GM23338 (cell line): ENCODE results near the gene MLLT6. TPM values are rescaled to one million over a fixed set of nuclear protein-coding genes. Genes with fewer than 3 reads are reported as not detected.

Source experiments
- ATAC-seq: fragments of 200-7000 bp; cut with Tn5 transposase; 3 replicates; pipeline ENCODE4 v1.9.1; 2020
- DNase-seq: peaks from one replicate; pipeline ENCODE4 v3.0.0-alpha.2; 2015; ENCODE audit warnings: low spot score
- H2AFZ ChIP-seq: fragments of 200-600 bp; sonication (generic); 2 replicates; pipeline ENCODE4 v1.8.0; 2016; ENCODE audit warnings: antibody characterized with exemption, mild to moderate bottlenecking, moderate library complexity
- H3F3A ChIP-seq: fragments of 200-600 bp; sonication (generic); replicated peaks from 2 replicates; pipeline ENCODE4 v1.8.0; 2017; ENCODE audit warnings: antibody characterized with exemption, mixed run types, low read depth
- H3K27ac ChIP-seq: fragments of 200-600 bp; sonication (generic); 2 replicates; pipeline ENCODE4 v1.6.1; 2016; ENCODE audit warnings: low read depth
- H3K27me3 ChIP-seq: fragments of 200-600 bp; sonication (generic); 2 replicates; pipeline ENCODE4 v1.8.0; 2016; ENCODE audit warnings: mild to moderate bottlenecking, mixed run types, moderate library complexity; ENCODE audit not compliant: insufficient read depth
- H3K36me3 ChIP-seq: fragments of 200-600 bp; sonication (generic); 2 replicates; pipeline ENCODE4 v1.8.0; 2016; ENCODE audit warnings: mild to moderate bottlenecking; ENCODE audit not compliant: insufficient read depth
- H3K4me1 ChIP-seq: fragments of 200-600 bp; sonication (generic); 2 replicates; pipeline ENCODE4 v1.8.0; 2016; ENCODE audit warnings: mild to moderate bottlenecking, moderate library complexity; ENCODE audit not compliant: insufficient read depth
- H3K4me2 ChIP-seq: fragments of 200-600 bp; sonication (generic); 2 replicates; pipeline ENCODE4 v1.7.1; 2017; ENCODE audit warnings: mixed run types
- H3K4me3 ChIP-seq: fragments of 200-600 bp; sonication (generic); 2 replicates; pipeline ENCODE4 v1.6.1; 2016; ENCODE audit warnings: mixed run types
- H3K79me2 ChIP-seq: fragments of 200-600 bp; sonication (generic); replicated peaks from 2 replicates; pipeline ENCODE4 v1.8.0; 2017; ENCODE audit warnings: mild to moderate bottlenecking; ENCODE audit not compliant: insufficient read depth
- H3K9me2 ChIP-seq: fragments of 200-600 bp; sonication (generic); 2 replicates; pipeline ENCODE4 v1.8.0; 2017; ENCODE audit not compliant: insufficient read depth
- H4K20me1 ChIP-seq: fragments of 200-600 bp; sonication (generic); replicated peaks from 2 replicates; pipeline ENCODE4 v1.8.0; 2017; ENCODE audit warnings: mild to moderate bottlenecking; ENCODE audit not compliant: insufficient read depth
- H3K27ac Mint-ChIP-seq: 2 replicates; pipeline ENCODE4 v1.8.0; 2020; ENCODE audit warnings: inconsistent platforms, mild to moderate bottlenecking, moderate library complexity, mixed read lengths
- H3K27me3 Mint-ChIP-seq: 3 replicates; pipeline ENCODE4 v1.8.0; 2022; ENCODE audit warnings: low read depth, mild to moderate bottlenecking, moderate library complexity, mixed read lengths, inconsistent platforms; ENCODE audit not compliant: insufficient read depth, poor library complexity
- H3K36me3 Mint-ChIP-seq: 3 replicates; pipeline ENCODE4 v1.8.0; 2021; ENCODE audit warnings: low read depth, mild to moderate bottlenecking, inconsistent platforms, moderate library complexity, mixed read lengths
- H3K4me1 Mint-ChIP-seq: 3 replicates; pipeline ENCODE4 v1.8.0; 2020; ENCODE audit warnings: mild to moderate bottlenecking, inconsistent platforms, mixed read lengths
- H3K4me3 Mint-ChIP-seq: 3 replicates; pipeline ENCODE4 v1.8.0; 2021; ENCODE audit warnings: moderate library complexity, mild to moderate bottlenecking, inconsistent platforms, mixed read lengths
- H3K9me3 Mint-ChIP-seq: 3 replicates; pipeline ENCODE4 v1.8.0; 2020; ENCODE audit warnings: moderate library complexity, mild to moderate bottlenecking, inconsistent platforms, mixed read lengths
- EZH2 ChIP-seq: fragments of 200-600 bp; sonication (generic); IDR thresholded peaks from one replicate; pipeline ENCODE4 v1.8.0; 2017; ENCODE audit warnings: antibody characterized with exemption, mild to moderate bottlenecking, low read depth; ENCODE audit not compliant: unreplicated experiment
- JUNB ChIP-seq: IDR thresholded peaks from one replicate; pipeline ENCODE4 v1.6.1; 2016; ENCODE audit warnings: antibody characterized with exemption; ENCODE audit not compliant: unreplicated experiment
- NANOG ChIP-seq: IDR thresholded peaks from 2 replicates; pipeline ENCODE4 v1.6.1; 2016; ENCODE audit warnings: antibody characterized with exemption, borderline replicate concordance
- POLR2AphosphoS5 ChIP-seq: IDR thresholded peaks from 2 replicates; pipeline ENCODE4 v1.6.1; 2016; ENCODE audit warnings: antibody characterized with exemption, low read depth
- REST ChIP-seq: IDR thresholded peaks from one replicate; pipeline ENCODE4 v1.6.1; 2018; ENCODE audit warnings: antibody characterized with exemption; ENCODE audit not compliant: unreplicated experiment
- STAT1 ChIP-seq: IDR thresholded peaks from one replicate; pipeline ENCODE4 v1.6.1; 2016; ENCODE audit warnings: antibody characterized with exemption; ENCODE audit not compliant: unreplicated experiment
- ZNF114 ChIP-seq: fragments of 250-450 bp; sonication (Bioruptor Pico); IDR thresholded peaks from 2 replicates; pipeline ENCODE4 v1.5.0; 2020; ENCODE audit warnings: mild to moderate bottlenecking, moderate library complexity
- ZNF331 ChIP-seq: fragments of 250-450 bp; sonication (Bioruptor Pico); IDR thresholded peaks from 2 replicates; pipeline ENCODE4 v1.5.0; 2020; ENCODE audit warnings: low read depth, mild to moderate bottlenecking, moderate library complexity
- ZNF462 ChIP-seq: fragments of 250-450 bp; sonication (Bioruptor Pico); IDR thresholded peaks from 2 replicates; pipeline ENCODE4 v1.5.0; 2020; ENCODE audit warnings: mild to moderate bottlenecking, moderate library complexity
- polyA plus RNA-seq: library from polyadenylated mRNA; unstranded; fragments of >200 nt; fragmentation: Nextera tagmentation; extraction: Ambion mirVana; gene quantifications from 2 replicates; pipeline ENCODE4 v1.2.1, GENCODE V29; 2016
- total RNA-seq: library from RNA; depleted of rRNA; stranded (reverse); fragments of >200 nt; shearing (Covaris generic); gene quantifications from 2 replicates; pipeline ENCODE4 v1.2.3, GENCODE V29; 2014

The MLLT6 gene
- total and polyA plus RNA-seq, 2 experiments from 2014 or later: 2.6 to 2.8 TPM

- Histone ChIP-seq H3K36me3 (no peaks in the 10 kb centered on the region), H3K79me2 (no peaks in the 10 kb centered on the region), H3K9me2 (no peaks in the 10 kb centered on the region), H3K4me3 (no peak overlapping the region), H3F3A (peaks cover 3% of the 10 kb centered on the region; the same call in 1 of the 2 replicates), H4K20me1 (no peaks in the 10 kb centered on the region; the same call in 1 of the 2 replicates), H3K4me1 (peaks cover 18% of the 10 kb centered on the region), H3K4me2 (no peak overlapping the region), H3K27ac (no peak overlapping the region), H3K27me3 (peaks cover 22% of the 10 kb centered on the region), H2AFZ (no peak overlapping the region)
- H3K36me3 Mint-ChIP-seq: peaks cover 6% of the 10 kb centered on the region; the same call in 2 of the 3 replicates
- peaks cover 34% of the 10 kb centered on the region for H3K4me1 Mint-ChIP-seq
- H3K9me3 Mint-ChIP-seq: no peaks in the 10 kb centered on the region
- H3K27ac Mint-ChIP-seq: no peak overlapping the region
- no peak for DNase-seq
- TF ChIP-seq EZH2: no peak
- no peak for TF ChIP-seq REST
- no peak for TF ChIP-seq POLR2AphosphoS5
- no peak for TF ChIP-seq JUNB
- no peak for TF ChIP-seq ZNF114 (CRISPR knock-in tag)
- TF ChIP-seq ZNF462 (CRISPR knock-in tag): no peak
- TF ChIP-seq ZNF331: no peak
- TF ChIP-seq STAT1: no peak
- no peak for TF ChIP-seq NANOG
- H3K4me3 Mint-ChIP-seq: no peak overlapping the region; the same call in 2 of the 3 replicates
- H3K27me3 Mint-ChIP-seq: peaks cover 33% of the 10 kb centered on the region
- ATAC-seq: no peak
Observed at GRCh38 chr17:38728290-38728831, 23.3 kb downstream of the MLLT6 start.
